GM21529 (cell line): ENCODE data around the gene ENPP5.

Source experiments
- ATAC-seq: cut with Tn5 transposase; IDR thresholded peaks from one replicate; pipeline ENCODE4 v1.9.1; 2021; ENCODE audit not compliant: unreplicated experiment

The ENPP5 gene, protein sequence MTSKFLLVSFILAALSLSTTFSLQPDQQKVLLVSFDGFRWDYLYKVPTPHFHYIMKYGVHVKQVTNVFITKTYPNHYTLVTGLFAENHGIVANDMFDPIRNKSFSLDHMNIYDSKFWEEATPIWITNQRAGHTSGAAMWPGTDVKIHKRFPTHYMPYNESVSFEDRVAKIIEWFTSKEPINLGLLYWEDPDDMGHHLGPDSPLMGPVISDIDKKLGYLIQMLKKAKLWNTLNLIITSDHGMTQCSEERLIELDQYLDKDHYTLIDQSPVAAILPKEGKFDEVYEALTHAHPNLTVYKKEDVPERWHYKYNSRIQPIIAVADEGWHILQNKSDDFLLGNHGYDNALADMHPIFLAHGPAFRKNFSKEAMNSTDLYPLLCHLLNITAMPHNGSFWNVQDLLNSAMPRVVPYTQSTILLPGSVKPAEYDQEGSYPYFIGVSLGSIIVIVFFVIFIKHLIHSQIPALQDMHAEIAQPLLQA

DNA sequence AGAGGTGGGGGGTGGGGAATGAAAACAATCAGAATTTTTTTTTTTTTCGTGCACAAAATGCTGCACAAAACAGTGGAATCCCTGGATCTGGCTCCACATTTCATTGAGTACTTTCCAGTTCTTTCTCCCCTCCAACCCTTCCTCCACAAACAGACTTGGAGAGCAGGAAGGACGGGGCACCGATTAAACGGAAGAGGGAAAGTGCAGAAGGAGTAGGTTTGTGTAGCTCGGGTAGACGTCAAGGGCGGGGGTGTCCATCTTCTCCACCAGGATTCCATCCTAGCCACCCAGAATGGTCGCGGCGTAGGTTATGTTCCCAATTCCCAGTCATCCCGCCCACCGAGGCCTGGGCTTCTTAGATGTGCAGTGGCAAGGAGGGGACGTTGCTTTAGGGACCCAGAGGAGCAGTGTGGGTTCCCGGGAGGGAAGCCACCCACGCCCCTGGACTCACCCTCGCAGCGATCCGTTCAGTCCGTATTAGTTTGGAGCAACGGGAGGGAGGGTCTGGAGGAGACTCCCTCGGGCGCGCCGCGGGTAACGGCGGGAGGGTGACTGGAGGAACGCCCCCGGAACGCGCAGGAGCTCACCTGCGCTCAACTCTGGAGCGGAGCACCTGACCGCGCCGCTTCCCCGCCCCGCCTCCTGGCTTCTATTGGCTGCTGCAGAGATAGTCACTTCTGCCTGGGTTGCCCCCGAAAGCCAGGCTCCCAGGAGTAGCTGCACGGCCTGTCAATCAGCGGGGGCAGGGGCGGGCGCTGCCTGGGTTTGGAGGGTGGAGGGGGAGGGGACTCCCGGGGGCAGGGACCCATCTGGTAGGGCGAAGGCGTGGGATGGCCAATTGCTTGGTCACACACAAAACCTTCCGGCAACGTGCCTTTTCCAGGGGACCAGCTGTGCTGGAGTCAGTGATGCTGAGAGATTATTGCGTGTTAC lies at the start of gene ENPP5:
TSS of gene ENPP5 (minus strand) at position 624 of the 933 bp plus-strand sequence. CDS start 2,718 bp downstream, outside the sequence.
- peak; percentile 91 for ATAC-seq

DNA sequence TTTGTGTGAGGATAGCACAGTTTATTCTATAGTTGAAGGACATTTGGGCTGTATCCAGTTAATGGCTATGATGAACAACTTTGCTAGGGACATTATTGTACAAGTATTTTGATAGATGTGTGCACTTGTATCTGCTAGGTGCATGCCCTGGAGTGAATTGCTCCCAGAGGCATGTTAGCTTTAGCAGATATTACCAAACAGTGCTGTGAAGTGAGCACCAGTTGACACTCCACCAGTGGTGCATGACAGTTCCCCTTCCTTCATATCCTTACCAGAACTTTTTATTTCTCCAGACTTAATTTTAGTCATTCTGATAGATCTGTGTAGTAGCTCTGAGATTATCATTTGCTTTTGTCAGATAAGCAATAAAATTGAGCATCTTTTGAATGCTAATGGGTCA lies 48.9 kb upstream of the ENPP5 start:
- ATAC-seq = no peak

DNA sequence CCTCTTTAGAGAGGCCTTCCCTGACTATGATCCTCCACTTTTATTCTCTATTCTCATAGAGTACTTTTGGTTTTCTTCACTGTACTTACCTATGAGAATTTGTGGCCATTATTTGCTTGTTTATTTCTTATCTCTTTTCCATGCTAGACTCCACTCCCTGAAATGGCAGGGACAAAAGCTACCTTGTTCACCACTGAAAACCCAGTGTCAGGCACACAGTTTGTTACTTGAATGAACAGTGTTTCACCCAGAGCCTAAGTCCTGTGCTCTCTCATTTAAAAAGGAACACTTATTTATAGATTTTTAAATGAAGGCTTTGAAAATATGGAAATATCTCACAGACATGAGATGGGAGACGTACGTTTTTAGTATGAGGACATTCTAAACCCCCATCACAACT lies 47.7 kb upstream of the ENPP5 start:
- ATAC-seq = no peak

DNA sequence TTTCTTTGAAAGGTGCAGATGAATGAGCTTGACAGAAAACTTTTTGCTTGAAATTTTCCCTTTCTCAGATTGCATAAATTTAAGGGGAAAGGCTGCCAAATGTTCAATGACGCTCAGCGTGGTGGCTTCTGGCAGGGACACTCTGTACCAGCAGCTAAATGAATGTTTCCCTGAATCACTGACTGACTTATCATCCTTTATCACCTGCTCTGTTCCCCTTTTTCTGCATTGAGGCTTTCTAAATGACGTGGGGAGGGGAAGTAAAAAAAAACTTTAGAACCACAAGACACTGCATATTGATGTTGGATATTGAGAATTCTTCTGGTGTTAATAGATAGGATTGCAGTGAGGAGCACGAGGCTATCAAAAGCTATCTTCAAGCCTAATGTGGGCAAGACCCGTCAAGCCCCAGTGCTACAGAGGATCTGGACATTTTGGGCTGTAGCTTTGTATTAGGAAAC lies 46.9 kb upstream of the ENPP5 start:
- peak; percentile 53 for ATAC-seq

DNA sequence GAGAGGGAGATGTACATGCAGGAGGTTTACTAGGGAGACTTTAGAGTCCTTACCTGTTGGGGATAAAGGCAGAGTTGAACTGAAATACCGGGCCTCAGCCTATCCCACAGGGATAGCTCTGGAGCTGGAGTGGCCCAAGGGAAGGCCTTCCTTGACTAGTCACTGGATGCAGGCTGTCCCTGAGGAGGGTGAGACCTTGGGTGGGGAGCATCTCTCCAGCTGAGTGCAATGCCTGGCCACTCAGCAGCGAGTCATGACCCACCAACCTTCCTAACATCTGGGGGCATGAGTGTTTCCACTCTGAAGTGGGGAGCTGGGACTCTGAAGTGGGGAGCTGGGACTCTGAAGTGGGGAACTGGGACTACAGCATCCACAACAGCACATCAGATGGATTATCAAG lies 46.1 kb upstream of the ENPP5 start:
- no peak for ATAC-seq

DNA sequence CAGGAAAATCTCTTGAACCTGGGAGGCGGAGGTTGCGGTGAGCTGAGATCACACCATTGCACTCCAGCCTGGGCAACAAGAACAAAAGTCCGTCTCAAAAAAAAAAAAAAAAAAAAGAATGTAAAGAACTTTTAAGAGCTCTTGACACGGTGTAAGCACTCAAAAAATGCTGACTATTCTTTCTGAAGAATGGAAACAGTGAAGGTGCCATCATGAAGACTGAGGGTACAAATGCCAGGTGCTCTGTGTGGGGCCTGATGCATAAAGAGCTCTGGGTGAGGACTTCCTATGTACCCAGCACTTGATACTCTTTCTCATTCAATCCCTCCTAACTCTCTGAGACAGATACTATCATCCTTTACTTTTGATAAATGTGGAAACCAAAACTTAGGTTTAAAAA lies 45.0 kb upstream of the ENPP5 start:
- ATAC-seq = no peak

DNA sequence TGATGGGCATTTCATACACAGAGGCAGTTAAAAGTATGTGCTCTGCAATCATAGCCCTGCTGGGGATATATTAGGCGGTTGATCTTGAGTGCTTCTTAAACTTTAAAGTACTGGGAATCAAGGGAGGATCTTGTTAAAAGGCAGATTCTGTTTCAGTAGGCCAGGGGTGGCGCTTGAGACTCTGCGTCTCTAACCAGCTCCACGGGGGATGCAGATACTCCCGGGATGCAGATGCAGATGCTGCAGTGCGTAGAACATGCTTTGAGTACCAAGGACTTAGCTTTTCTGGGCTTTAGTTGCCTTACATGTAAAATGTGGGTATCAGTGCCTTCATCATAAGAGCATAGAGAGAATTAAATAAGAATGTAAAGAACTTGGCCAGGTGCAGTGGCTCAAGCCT lies 44.4 kb upstream of the ENPP5 start:
- ATAC-seq = no peak

DNA sequence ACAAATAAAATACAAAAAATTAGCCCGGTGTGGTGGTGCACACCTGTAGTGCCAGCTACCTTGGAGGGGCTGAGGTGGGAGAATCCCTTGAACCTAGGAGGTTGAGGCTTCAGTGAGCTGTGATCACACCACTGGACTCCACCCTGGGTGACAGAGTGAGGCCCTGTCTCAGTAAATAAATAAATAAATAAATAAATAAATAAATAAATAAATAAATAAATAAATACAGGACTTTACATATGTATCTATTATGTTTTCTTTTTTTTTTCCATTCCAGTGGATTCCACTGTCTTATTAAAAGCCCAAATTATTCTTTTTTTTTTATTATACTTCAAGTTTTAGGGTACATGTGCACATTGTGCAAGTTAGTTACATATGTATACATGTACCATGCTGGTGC lies 41.1 kb upstream of the ENPP5 start:
- ATAC-seq = no peak

DNA sequence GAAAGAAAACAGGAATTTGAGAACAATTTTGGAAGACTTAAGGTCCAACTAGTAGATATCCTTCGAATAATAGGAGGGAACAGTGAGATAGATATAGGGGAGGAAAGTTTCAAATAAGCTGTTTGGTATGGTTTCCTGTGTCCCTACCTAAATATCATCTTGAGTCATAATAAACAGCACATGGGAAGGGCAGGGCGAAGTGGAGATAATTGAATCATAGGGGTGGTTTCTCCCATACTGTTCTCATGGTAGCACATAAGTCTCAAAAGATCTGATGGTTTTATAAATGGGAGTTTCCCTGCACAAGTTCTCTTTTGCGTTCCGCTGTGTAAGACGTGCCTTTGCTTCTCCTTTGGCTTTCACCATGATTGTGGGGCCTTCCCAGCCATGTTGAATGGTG lies 39.5 kb upstream of the ENPP5 start:
- ATAC-seq = no peak

DNA sequence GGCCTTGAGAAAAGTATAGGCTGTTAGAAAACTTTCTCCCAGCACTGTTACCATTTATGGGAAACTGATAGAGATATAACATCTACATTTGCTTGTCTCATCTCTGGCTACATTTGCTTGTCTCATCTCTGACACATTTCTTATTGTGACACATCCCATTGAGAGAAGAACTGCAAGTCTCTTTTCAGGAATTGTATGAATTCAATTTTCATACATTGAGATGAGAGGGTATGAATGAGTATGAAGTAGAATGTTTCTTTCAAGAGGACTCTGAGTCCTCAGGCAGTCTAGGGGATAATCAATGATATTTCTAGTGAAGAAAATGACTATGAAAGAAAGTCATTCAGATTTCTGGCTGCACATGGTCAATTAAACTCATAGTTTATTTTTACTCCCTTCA lies 37.5 kb upstream of the ENPP5 start:
- ATAC-seq = no peak

DNA sequence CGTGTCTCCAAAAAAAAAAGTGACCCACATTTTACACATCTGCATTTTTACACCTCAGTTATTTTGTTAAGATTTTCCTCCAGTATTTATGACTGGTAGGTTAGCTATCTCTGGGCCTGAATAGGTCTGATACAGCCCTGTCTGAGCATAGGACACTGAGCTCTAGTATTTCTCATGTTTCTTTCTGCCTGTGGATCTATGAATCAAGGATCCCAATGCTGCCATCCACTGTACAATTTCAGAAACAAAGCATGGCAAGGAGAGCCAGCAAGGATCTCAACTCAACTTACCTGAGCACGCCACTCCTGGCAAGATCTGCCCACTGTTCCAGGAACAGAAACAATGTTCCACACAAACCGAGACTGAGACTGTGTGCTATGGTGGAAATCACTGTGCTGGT lies 36.4 kb upstream of the ENPP5 start:
- ATAC-seq = no peak

DNA sequence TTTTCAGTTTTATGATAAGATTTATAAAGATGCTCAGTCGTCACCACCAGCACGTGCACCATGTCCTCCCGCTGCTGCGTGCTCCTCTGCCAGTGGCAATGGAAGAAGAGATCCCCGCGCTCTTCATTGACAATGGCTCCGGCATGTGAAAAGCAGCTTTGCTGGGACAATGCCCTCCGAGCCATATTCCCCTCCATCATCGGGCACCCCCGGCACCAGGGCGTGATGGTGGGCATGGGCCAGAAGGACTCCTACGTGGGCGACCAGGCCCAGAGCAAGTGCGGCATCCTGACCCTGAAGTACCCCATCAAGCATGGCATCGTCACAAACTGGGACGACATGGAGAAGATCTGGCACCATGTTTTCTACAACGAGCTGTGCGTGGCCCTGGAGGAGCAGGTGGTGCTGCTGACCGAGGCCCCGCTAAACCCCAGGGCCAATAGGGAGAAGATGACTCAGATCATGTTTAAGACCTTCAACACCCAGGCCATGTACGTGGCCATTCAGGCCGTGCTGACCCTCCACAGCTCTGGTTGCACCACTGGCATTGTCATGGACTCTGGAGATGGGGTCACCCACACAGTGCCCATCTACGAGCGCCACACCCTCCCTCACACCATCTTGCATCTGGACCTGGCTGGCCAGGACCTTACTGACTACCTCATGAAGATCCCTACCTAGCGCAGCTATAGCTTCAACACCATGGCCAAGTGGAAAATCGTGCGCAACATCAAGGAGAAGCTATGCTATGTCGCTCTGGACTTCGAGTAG lies 34.3 kb upstream of the ENPP5 start:
- no peak for ATAC-seq

DNA sequence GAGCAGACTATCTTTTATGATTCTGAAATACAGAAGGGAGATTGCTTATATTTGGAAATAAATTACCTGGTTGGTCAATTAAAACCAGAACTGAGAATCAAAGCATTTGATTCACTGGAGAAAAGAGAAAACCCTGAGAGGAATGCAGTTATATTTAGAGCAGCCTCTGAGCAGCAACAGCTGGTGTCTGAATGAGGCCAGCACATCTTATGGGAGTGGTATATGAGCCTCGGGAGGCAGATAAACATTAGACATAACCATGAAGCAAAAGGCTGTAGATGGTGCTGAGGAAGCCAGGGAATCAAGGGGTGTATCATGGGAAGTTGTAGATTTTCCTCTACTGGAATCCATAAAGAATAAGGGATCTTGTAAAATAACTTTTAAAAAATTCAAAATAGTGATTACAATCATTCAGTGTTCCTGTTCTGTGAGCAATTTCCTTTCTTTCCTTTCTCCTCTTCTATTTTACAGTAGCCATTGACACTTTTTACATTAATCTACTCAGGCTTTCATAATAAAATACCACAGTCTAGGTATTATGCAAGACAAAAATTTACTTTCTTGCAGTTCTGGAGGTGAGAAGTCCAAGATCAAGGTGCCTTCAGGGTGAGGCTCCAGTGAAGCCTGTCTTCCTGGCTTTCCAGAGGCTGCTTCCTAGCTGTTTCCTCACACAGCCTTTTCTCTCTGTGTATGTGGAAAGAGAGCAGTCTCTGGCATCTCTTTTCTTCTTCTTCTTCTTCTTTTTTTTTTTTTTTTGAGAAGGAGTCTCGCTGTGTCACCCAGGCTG lies 32.8 kb upstream of the ENPP5 start:
- ATAC-seq = no peak

DNA sequence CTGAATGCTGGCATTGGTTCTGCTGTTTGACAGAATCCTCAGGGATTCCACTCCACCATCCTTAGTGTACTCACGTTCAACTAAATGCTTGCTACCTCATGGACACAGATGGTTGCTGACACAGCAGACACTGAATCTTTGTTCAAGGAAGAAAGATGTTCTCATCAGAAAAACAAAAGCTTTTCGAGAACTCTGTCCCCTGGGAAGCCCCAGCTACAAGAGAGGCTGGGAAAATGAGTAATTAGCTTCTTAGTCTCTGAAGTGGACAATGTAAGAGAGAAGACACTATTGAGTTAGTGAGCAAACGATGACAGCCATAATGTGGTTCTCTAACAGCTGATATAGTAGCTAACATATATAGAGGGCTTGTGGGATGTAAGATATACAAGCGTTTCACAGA lies 30.9 kb upstream of the ENPP5 start:
- no peak for ATAC-seq

DNA sequence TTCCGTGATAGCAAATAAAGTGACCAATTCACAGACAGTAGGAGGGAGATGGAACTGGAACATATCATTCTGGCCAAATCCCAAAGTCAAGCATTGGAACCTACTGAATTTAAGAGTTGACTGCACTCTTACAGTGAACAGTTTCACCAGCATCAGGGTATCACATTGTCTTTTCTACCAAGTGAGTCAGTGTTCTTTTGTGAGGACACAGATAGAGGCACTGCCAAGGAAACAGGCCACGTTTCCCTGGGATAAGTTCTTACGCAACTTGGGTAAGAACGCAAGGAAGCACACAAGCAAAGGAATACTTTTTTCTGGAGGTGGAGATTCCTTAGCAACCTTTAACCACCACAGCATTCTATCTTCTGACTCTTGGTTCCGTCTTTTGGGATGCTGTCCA lies 28.6 kb upstream of the ENPP5 start:
- ATAC-seq = no peak

DNA sequence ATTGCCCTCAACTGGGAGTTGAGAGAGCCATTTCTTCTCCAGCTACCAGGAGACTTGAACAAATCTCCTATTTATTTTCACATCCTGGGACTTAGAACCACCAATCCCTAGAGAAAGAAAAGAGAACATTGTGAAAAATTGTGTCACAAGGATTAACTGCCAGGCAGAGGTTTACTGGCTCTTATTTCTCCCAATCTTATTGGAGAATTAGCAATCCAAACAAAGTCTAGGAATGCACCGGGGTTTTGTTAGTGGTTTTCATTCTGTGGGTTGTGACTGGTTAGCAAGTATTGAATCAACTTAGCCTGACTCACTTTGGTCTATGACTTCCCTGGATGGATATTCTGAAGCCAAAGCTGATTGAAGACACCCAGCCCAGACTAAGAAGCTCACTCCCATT lies 21.2 kb upstream of the ENPP5 start:
- no peak for ATAC-seq

DNA sequence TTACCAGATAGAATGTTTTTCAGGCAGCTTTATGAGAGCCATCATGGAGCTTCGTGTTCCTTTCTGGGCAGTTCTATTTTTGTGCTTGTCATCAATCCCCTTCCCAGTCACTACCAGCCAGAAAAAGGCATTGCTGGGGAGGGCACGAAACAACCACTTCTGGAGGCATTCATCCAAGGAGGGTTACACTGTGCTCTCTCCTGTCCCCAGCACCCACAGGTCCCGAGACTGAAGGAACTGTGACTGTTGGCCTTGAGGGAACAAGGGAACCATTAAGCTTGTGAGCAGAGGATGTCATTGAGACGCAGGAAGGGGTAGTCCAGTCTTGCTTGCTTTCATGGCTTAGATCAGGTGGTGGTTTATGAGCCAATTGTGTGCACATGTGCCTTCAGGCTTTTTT lies 20.1 kb upstream of the ENPP5 start:
- no peak for ATAC-seq

DNA sequence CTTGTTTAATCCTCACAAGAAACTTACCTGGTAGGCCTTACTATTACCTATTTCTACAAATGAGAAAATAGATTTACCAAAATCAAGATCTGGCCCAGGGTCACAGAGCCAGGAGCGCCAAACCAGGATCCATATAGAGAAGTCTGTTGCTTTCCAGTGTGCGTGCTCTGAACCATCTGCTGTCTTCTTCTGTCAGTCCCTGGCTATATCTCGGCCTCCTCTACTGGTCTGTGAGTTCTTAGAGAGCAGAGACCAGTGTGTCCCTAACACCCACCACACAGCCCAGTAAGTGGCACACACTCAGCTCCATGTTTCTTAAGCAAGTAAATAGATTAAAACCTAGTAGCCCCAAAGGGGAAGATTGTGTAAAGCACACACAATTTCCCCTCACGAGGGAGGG lies 18.9 kb upstream of the ENPP5 start:
- ATAC-seq = no peak

DNA sequence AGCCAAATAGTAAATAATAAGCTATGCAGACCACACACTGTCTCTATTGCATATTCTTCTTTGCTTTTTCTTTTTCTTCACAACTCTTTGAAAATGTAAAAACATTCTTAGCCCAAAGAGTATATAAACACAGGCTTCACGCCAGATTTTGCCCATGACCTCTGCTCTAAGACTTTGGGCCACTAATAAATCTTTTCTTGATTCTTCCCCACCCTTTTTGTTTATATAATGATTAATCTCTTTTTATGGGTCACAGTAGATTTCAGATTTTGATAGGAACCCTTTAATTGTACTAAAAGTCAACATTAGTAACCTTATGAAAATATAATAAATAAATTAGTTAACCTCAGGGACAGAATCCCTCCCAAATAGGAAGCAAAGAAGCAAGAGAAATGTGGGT lies 15.8 kb upstream of the ENPP5 start:
- no peak for ATAC-seq

DNA sequence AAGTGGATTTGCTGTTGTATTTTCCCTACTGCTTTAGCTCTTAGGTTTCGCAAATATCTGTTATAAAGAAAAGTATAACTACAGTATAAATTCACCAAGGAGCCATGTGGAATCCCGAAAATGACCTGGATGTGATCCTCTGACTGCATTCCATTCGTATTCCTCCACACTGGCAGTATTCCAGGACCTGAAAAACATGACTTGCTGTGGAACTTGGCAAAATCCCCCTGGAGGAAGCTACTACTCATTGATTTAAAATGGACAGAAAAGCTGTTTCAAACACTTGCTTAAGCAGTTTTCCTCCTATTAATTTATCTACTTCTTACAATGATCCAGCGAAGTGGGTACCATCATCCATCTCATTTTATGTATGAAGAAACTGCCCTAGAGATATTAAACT lies 13.3 kb upstream of the ENPP5 start:
- no peak for ATAC-seq
